K562 (cell line): ENCODE results near the gene FUT8. TPM values are rescaled to one million over a fixed set of nuclear protein-coding genes. Genes with fewer than 3 reads are reported as not detected.

Experiments used
- CREM ChIP-seq: IDR thresholded peaks from 2 replicates; pipeline ENCODE4 v1.6.1; 2014; ENCODE audit warnings: antibody characterized with exemption, low read depth
- FIP1L1 ChIP-seq: fragments of 200-400 bp; formaldehyde crosslinking; IDR thresholded peaks from 2 replicates; pipeline ENCODE4 v1.6.1; 2018; ENCODE audit warnings: mild to moderate bottlenecking, low read depth, low read length; ENCODE audit not compliant: poor library complexity, severe bottlenecking
- ILF3 ChIP-seq: fragments of 450-650 bp; IDR thresholded peaks from 2 replicates; pipeline ENCODE4 v1.6.1; 2018; ENCODE audit warnings: antibody characterized with exemption, mild to moderate bottlenecking, moderate library complexity, borderline replicate concordance
- IRF1 ChIP-seq: sonication (generic); formaldehyde crosslinking; IDR thresholded peaks from 2 replicates; pipeline ENCODE4 v1.8.0; 2022; ENCODE audit warnings: missing genetic modification reagents, mild to moderate bottlenecking, borderline replicate concordance
- NCOA4 ChIP-seq: fragments of 450-650 bp; IDR thresholded peaks from 2 replicates; pipeline ENCODE4 v1.6.1; 2018; ENCODE audit warnings: mild to moderate bottlenecking; ENCODE audit not compliant: partially characterized antibody
- PRDM10 ChIP-seq: fragments of 450-650 bp; IDR thresholded peaks from 2 replicates; pipeline ENCODE4 v1.6.1; 2018; ENCODE audit not compliant: partially characterized antibody
- RBM39 ChIP-seq: fragments of 200-400 bp; formaldehyde crosslinking; optimal IDR thresholded peaks from 2 replicates; pipeline ENCODE3; 2018; ENCODE audit warnings: low read depth, low read length
- SMARCA4 ChIP-seq: fragments of 450-650 bp; IDR thresholded peaks from 2 replicates; pipeline ENCODE4 v1.6.1; 2016
- TAF15 ChIP-seq: fragments of 200-400 bp; formaldehyde crosslinking; IDR thresholded peaks from 2 replicates; pipeline ENCODE4 v1.6.1; 2017; ENCODE audit warnings: mild to moderate bottlenecking, low read depth, low read length, moderate library complexity
- ZNF280B ChIP-seq: fragments of 250-450 bp; sonication (Bioruptor Pico); IDR thresholded peaks from 2 replicates; pipeline ENCODE4 v1.5.1; 2021; ENCODE audit warnings: mild to moderate bottlenecking
- ZNF407 ChIP-seq: fragments of 450-650 bp; IDR thresholded peaks from 2 replicates; pipeline ENCODE4 v1.6.1; 2016; ENCODE audit warnings: low read depth
- ZNF830 ChIP-seq: fragments of 250-450 bp; sonication (Bioruptor Pico); IDR thresholded peaks from 2 replicates; pipeline ENCODE4 v1.5.0; 2021; ENCODE audit warnings: mild to moderate bottlenecking
- polyA plus RNA-seq, 8 experiments: library from polyadenylated mRNA; depleted of rRNA in 4 of 8; stranded (reverse) in 5 of 8; unstranded in 3 of 8; fragments of >200 nt; fragmentation: Nextera tagmentation in 2 of 8; fragmentation: Illumina TruSeq in 1 of 8; extraction: Ambion mirVana in 2 of 8; extraction: Trizol in 1 of 8; gene quantifications; 2 replicates each; pipeline versions ENCODE4 v1.2.1 to v1.2.3, GENCODE V29; 2011 to 2014; ENCODE audit warnings: inconsistent platforms in 1 of 8, missing spikeins in 1 of 8
- total RNA-seq, 7 experiments: library from RNA; depleted of rRNA in 6 of 7; stranded (reverse); fragments of >200 nt in 6 of 7; fragmentation: Illumina TruSeq in 2 of 7; extraction: Trizol in 2 of 7; gene quantifications; 2 replicates each; pipeline versions ENCODE4 v1.2.1 to v1.2.3, GENCODE V29; 2011 to 2021; ENCODE audit warnings: low replicate concordance in 1 of 7

FUT8 gene
- total and polyA plus RNA-seq, 9 of the 15 experiments (the other 6 are each of a cell fraction or from before 2014, with no cell fraction given) = 4.1 to 15.2 (median 7.8) TPM

GRCh38 chr14:65412032-65412846 lies at the start of gene FUT8 (continued):
- no peak for TF ChIP-seq IRF1 (CRISPR knock-in tag)
- no peak for TF ChIP-seq TAF15
- peak; percentile 44 for TF ChIP-seq PRDM10
- 0 out of 2 replicates have a peak, but pooled peaks have one; percentile 7 for TF ChIP-seq CREM
- TF ChIP-seq ZNF280B (CRISPR knock-in tag) = no peak
- no peak for TF ChIP-seq ZNF407
- no peak for TF ChIP-seq ZNF830
- TF ChIP-seq RBM39 = no peak
- TF ChIP-seq FIP1L1 = peak; percentile 1
- TF ChIP-seq NCOA4 = no peak
- no peak for TF ChIP-seq ILF3
- TF ChIP-seq SMARCA4 = no peak
